ENCODE measurements around the gene FBLN2.
A peak's percentile ranks its signal among the peaks of the same experiment; 100 is the strongest.

The FBLN2 gene

DNA sequence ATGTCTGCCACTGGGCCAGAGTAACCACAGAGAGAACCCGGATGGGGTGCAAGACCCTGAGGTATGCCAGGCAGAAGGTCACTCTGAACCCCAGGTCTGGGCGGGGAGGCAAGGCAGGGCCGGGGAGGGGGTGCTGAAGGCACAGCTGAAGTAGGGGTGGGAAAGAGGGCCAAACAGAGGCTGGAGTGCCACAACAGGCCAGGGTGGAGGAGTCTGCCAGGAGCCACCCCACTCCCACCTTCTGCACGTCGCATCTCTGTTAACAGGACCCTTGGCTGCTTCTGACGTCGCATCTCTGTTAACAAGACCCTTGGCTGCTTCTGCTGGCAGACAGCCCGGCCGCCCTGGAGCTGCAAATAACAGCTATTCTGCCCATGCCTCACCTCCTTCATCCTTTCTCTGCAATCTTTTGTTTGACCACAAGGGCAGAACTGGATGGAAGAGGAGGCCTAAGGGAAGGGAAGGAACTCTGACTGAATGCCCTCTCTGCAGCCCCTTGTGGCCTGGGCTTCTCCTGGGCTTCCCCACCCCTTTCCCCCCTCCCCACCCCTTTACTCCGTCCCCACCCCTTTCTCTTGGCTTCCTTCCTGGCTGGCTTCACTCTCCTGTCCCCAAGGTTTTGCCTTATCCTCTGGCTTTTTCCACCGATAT is 20.6 kb upstream of the FBLN2 start:
- intact Hi-C loops (cut with DNase I) = no loop called here
- DNase-seq = no peak

DNA sequence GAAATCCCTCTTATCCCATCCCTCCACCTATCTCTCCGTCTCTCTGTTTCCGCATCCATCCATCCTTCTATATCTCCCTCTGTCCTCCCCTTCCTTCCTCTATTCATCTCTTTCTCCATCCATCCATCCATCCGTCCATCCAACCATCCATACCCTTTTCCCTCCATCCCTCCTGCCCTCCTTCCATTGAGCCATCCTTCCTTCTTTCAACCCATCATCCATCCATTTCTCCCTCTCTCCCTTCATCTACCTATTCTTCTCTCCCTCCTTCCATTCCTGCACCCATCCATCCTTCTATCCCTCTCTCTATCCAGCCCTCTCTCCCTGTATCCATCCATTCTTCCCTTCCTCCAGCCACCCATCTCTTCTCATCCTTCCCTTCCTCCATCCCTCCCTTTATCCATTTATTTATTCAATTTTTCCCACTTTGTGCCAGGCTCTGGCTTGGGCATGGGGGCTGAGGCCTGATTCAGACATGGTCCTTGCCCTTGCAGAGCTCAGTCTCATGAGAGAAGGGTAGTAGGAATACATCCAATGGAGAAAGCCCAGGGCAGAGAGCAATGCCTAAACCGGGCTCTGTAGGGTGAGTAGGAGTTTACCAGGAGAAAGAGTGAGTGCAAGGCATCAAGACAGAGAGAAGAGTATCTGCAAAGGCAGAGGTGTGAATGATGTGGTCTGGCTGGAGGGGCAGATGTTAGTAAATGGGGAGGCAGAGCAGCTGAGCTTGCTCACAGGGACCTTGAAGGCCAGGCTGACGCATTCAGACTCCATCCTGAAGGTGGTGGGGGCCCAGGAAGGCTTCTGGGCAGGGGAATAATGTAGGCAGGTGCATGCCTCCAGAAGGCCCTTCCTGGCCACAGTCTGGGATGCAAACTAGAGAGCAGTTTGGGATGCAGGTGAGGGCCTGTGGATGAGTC is 19.5 kb upstream of the FBLN2 start:
- DNase-seq = no peak
- intact Hi-C loops (cut with DNase I) = no loop called here

DNA sequence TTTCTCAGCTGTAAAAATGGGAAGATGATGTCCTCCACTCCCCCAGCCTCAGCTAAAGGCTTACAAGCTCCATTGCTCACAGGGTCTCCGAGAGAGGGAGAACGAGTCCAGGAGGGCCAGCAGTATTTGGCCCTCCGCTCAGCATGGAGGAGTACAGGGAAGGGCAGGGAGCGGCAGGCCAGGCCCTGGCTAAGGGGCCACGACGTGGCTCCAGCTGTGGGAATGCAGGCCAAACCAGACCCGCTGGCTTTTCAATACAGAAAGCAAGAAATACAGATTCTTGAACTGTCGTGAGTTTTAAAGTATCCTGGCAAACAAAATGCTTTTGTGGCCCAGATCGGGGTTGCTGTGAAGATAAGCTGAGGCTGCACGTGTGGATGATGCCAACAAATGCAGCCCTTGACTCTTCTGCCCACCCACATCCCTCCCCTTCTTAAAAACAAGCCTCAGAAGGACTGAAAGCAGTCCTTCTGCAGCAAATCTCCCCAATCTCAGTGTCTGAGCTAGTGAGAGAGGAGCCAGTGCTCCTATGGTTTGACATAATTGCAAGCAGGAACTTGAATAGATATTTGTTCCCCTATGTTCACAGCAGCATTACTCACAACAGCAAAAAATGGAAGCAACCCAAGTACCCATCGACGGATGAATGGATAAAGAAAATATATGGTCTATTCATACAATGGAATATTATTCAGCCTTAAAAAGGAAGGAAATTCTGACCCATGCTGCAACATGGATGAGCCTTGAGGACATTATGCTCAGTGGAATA is 18.5 kb upstream of the FBLN2 start:
- no peak for DNase-seq
- intact Hi-C loops (cut with DNase I) = no loop called here

DNA sequence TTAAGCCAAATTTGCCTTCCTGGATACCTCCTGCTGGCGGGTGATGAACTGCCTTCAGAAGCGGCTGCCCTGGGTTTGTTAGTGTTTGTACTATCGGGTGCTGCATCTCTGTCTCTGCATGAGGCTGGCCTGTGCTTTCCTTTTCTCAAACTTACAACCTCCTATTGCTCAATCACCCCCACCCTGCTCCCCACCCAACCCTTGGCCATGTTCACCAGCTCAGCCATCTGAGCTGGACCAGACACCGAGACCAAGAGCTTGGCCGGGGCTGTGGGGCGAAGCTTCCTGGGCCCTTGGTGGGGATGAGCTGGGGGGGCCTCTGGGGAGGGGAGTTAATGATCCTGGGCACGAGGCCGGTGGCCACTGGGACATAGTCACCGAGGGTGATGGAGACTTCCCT is 16.8 kb upstream of the FBLN2 start:
- no peak for DNase-seq
- intact Hi-C loops (cut with DNase I) = no loop called here

DNA sequence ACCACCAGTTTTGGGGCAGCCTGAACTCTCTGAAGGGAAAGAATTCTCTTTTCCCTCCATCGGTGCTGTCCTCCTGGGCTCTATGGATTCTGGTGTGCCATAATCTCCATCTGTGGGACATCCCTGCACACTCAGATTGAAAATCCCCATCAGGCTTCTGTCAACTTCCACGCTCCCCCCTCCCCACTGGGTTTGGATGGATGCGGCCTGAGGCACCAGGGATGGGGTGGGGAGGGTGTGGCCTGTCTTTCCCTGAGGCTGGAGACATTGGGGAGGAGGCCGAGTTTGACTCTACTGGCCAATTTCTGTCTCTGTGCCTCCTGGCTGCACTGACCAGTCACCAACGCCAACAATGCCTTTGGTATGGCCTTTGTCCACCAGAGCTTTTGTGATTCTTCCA is 16.3 kb upstream of the FBLN2 start:
- DNase-seq = no peak
- intact Hi-C loops (cut with DNase I) = no loop called here

DNA sequence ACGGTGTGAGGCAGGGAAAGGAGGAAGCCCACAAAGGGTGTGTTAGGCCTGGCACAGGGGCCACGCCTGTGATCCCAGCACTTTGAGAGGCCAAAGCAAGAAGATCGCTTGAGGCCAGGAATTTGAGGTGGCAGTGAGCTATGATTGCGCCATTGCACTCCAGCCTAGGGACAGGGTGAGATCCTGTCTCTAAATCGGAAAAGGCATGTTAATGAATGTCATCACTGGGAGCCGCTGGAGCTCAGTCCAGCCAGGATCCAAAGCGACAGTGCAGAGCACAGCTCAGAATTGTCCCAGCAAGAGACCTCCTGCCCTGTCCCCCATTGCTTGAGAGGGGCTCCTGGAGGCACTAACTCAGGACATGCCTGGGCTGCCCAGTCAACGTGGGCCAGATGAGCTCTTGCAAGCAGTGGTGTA is 15.0 kb upstream of the FBLN2 start:
- DNase-seq = no peak
- intact Hi-C loops (cut with DNase I) = no loop called here

DNA sequence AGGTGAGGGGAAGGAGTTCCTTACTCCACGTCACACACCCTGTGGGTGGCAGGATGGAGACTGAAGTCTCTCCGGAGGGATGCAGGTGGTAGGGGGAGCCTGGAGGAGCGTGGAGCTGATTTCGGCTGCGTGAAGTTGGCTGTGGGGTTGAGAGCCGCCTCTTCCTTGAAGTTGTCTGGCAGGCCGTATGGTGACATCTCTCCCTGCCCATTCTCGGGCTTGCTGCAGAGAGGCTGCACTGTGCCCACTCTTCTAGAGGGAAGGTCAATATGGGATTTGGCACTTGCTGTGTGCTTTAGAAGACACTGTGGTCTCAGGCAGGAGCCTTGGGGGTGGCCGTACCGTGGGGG is 13.4 kb upstream of the FBLN2 start:
- DNase-seq = no peak
- intact Hi-C loops (cut with DNase I) = no loop called here

DNA sequence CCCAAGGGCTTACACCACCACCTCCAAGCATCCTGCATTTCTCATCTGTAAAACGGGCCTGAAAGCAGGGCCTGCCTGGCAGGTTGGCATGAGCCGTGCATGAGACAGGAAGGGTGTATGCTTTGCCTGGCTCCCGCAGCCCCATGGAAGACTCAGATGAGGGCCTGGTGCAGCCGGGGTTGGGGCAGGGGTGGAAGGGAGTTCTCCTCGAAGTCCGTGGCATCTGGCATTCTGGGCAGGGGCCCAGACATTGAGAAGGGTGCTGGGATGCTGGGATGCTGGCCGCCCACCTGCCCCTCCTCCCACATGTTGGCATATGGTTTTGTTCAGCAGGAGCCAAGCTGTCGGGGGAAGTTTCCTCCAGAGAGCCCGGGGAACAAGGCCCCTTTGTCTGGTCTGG is 13.0 kb upstream of the FBLN2 start:
- peak in 29 of 42 donors; percentile 15 to 64 (median 40) for DNase-seq
- intact Hi-C loops (cut with DNase I) = no loop called here

DNA sequence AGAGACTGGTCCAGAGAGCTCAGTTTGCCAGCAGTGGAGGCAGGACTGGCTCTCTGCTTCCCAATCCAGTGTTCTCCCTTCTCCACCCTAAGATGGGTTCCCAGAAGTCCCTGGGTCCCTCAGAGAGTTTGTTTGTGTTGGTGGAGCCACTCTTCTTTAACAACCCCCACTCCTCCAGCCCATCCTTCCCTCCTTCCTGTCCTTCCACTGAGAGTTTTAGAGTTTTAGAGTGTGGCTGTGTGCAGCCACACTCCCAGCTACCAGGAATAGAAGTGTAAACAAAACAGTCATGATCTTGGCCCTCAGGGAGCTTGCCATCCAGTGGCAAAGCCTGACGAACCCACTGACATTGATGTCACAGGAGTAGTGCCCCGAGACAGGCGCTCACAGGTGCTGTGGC is 12.5 kb upstream of the FBLN2 start:
- DNase-seq = no peak
- intact Hi-C loops (cut with DNase I) = no loop called here

DNA sequence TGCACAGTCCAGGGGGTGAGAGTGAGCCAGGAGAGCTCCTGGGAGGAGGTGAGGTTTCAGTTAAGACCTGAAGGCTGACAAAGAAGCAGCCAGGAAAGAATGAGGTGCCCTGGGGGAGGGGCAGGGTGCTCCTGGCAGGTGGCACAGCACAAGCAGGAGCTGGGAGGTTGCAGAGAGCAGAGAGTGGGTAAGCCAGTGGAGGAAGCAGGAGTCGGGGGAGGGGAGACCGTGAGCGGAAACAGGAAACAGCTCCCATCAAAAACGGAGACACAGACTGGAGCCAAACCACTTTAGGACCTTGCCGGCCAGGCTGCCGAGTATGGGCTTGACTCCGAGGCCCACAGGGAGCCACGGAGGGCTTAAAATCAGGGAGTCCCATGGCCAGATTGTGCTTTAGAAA is 12.1 kb upstream of the FBLN2 start:
- intact Hi-C loops (cut with DNase I) = no loop called here
- DNase-seq = no peak

DNA sequence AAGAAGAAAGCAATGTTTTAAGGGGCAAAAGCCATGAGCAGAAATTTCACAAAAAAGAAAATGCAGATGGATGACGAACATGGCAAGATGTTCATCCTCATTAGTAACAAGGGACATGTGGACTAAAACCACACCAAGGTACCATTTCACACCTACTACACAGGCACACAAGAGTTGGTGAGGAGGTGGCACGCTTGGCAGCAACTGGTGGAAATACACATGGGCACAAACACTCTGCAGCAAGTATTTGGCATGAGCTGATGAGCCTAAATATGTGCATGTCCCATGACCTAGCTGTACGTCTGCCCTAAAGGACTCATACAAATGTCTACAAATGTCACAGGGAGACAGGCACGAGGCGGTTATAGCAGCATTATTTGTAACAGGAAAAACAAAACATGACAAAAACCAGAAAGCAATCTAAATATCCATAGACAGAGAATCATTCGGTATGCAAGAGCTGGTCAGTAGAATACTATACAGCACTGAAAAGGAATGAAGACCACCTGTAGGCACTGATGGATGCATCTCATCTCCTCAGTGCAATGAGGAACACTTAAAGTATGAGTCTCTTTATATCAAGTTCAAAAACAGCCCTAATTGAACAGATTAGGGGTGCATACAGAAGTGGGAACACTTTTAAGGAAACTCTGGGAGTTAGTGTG is 11.5 kb upstream of the FBLN2 start:
- DNase-seq = no peak
- intact Hi-C loops (cut with DNase I) = no loop called here

DNA sequence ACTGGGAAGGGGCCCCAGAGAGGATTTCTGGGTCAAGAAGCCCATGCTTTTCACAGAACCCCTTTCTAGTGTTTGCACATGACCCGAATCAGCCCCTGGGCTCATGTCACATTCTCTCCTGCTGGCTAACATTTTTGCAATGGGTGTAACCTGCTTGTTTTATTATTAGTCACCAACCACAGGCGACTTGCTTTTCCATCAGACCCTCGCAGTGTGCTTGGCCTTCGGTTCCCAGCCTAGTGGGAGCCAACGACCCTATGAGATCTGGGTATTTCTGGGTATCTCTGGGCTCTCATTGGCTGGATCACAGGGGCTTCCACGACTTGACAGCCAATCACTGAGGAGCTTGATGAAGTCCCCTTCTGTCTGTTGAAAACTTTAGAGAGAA is 11.0 kb upstream of the FBLN2 start:
- DNase-seq = no peak
- intact Hi-C loops (cut with DNase I) = no loop called here

DNA sequence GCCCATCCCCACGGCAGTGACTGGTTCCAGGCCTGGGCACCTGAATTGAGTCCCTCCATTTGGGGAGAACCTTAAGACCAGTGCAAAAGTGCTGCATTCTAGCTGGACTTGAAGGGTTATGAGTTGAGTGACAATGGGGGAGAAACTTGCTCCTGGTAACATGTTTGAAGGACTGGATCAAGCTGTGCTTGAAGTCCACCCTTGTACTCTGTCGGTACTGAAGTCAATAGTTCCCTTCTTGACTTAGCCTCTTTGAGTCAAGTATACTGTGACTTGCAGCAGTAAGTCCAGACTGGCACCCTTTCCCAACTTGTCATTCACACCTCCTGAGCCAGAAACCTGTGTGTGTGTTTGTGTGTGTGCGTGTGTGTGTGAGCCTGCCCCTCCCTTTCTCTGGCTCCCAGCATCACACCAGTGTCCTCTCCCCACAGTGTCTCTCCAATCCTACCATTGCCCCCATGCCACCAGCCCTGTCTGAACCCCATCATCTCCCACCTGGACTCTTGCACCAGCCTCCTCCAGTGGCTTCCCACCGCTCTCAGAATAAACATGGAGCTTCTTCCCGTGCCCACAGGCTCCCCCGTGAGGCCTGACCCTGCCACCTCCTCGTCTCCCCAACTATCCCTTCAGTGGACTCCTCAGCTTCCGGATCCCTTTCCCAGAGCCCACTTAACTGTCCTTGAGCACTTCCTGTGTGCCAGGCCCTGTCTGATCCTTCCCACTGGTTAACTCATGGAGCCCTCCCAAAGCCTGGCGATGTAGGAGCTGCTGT is 10.2 kb upstream of the FBLN2 start:
- intact Hi-C loops (cut with DNase I) = no loop called here
- no peak for DNase-seq

DNA sequence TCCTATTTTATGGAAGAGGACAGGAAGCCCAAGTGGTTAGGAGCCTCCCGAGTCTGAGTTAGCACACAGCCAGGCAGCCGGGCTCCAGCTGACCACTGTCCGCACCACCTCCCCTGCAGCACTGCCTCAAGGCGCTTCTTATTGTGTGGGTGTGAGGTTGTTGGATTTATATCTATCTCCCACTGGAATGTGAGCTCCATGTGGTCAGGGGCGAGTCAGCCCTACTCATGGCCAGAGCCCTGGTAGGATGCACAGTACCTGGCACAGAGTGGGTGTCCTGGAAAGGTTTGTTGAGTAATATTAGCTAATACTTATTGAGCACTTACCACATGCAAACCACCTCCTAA is 9.7 kb upstream of the FBLN2 start:
- DNase-seq = no peak
- intact Hi-C loops (cut with DNase I) = no loop called here

DNA sequence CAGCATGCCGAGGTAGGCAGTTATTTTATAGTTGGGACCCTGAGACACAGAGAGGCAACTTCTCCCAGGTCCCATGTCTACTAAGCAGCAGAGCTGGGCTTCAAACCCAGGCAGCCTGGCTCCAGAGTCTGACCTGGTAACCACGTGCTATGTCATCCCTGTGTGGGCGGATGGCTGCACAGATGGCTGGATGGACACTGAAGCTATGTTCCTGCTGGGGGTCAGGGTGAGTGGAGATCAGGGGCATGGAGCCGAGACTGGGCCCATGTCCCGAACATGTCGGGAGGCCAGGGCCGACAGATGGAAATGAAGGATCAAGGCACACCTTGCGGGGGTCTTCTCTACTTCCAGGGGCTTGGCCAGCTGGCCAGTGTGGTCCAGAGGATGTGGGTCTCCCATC is 9.3 kb upstream of the FBLN2 start:
- no peak for DNase-seq
- intact Hi-C loops (cut with DNase I) = no loop called here

DNA sequence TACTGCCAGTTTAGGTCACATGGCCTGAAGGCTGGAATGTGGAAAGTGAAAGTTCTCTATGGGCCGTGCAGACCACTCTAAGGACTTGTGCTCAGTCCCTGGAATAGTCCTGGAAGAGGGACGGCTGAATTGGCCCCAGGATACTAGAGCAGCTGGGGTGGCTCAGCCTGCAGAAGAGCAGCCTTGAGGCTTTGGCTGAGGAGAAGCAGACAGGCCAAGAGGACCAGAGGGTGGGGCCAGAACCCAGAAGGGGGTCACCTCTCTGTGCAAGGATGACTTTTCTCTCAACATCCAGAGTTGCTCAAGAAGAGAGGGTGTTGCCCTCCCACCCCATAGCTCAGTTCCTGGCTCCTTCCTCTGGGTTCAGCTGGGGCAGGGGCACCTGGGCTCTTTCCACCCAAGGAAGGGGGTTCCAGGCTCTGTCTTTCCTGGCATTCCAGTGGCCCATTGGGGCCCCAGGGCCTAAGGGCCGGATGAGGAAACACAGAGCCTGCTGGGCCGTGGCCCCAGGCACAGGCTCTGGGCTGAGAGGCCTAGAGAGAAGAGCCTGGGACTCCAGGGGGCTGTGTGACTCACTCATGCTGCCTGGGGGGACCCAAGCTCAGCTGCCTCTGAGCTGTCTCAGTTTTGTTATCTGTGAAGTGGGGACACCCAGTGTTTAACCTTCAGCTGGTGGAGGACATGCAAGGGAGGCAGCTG is 8.5 kb upstream of the FBLN2 start:
- DNase-seq = no peak
- intact Hi-C loops (cut with DNase I) = no loop called here

DNA sequence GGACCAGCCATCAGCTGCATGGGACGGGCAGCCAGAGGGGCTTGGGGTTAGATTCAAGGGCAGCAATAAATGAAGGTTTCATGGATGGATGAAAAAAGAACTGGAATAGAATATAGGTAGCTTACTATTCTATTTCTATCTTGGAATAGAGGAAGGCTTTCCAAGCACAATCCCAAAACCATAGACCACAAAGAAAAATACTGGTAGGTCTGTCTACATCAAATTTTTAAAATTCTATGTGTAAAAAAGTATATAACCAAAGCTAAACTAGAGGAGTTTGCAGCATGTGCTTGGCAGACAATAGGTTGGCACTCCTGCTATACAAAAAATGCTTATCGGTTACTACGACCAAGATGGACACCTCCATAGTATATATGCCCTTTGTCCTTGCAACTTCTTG is 7.2 kb upstream of the FBLN2 start:
- DNase-seq = no peak
- intact Hi-C loops (cut with DNase I) = no loop called here

DNA sequence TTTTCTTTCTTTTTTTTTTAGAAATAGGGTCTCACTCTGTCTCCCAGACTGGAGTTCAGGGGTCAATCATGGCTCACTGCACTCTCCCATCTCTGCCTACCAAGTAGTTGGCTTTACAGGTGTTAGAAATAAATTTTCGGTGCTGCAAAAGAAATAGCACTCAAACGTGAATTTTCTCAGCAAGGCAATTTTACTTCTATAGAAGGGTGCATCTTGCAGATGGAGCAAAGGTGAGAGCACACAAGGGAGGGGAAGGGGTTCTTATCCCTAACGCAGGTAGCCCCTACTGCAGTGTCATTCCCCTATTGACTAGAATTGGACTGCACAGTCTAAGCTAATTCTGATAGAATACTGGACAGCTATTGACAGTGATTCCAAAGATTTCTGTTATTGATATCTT is 6.8 kb upstream of the FBLN2 start:
- DNase-seq = no peak
- intact Hi-C loops (cut with DNase I) = no loop called here

DNA sequence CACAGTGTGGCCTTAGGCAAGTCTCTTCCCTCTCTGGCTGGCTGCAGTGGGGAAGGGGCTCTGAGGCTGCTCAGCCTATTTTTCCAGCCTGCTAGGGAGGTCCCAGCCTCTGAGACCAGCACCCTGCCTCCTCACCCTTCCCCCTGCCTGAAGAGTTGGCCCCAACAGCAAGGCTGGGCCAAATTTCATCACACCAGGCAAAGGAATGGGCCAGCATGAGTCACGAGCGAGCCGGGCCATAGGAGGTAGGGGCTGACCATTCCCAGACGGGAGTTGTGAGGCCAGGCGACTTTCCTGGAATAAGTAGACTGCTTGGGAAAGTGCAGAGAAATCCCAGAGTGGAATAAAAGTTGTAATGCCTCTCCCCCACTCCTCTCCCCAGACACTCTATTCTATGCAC is 5.7 kb upstream of the FBLN2 start:
- DNase-seq = no peak
- intact Hi-C loops (cut with DNase I) = no loop called here
